Prostate gland (tissue), 2 donors: ENCODE measurements around the gene MDH1. TPM values are rescaled to one million over a fixed set of nuclear protein-coding genes. Genes with fewer than 3 reads are reported as not detected.
A peak's percentile ranks its signal among the peaks of the same experiment; 100 is the strongest.

Experiments used
- DNase-seq: peaks from one replicate; pipeline ENCODE4 v3.0.0-alpha.2; 2019; ENCODE audit warnings: low spot score
- H3K27ac ChIP-seq, 2 donors: fragments of 200-600 bp; sonication (generic); 2 replicates each; pipeline ENCODE4 v1.5.1; 2017 to 2019
- H3K27me3 ChIP-seq: fragments of 200-600 bp; sonication (generic); replicated peaks from 2 replicates; pipeline ENCODE4 v1.5.1; 2019; ENCODE audit not compliant: insufficient read depth
- H3K36me3 ChIP-seq, 2 donors: fragments of 200-600 bp; sonication (generic); 1 replicate in 1 of 2; 2 replicates in 1 of 2; pipeline versions ENCODE4 v1.5.1 to v1.8.1; 2017 to 2019
- H3K4me1 ChIP-seq: fragments of 200-600 bp; sonication (generic); replicated peaks from 2 replicates; pipeline ENCODE4 v1.5.1; 2019
- H3K4me3 ChIP-seq, 2 donors: fragments of 200-600 bp; sonication (generic); 2 replicates each; pipeline ENCODE4 v1.5.1; 2017 to 2019
- H3K9me3 ChIP-seq: fragments of 200-600 bp; sonication (generic); 2 replicates; pipeline ENCODE4 v1.5.1; 2017
- POLR2A ChIP-seq: fragments of 450-650 bp; IDR thresholded peaks from one replicate; pipeline ENCODE4 v1.6.1; 2016; ENCODE audit warnings: antibody characterized with exemption, mild to moderate bottlenecking
- POLR2AphosphoS5 ChIP-seq: sonication (generic); formaldehyde crosslinking; IDR thresholded peaks from one replicate; pipeline ENCODE4 v1.6.1; 2017; ENCODE audit warnings: antibody characterized with exemption
- WGBS: methylation state at CpG from one replicate; pipeline ENCODE4 v1.1.5; 2018; 5-methylcytosine and 5-hydroxymethylcytosine counted together
- intact Hi-C: fragments of 100-400 bp; cut with DNase I; formaldehyde crosslinking; loops from one replicate; pipeline ENCODE4 v1.14.2; 2022
- total RNA-seq, 2 donors: library from RNA; depleted of rRNA; stranded (reverse); fragments of >200 nt; gene quantifications; one replicate each; pipeline ENCODE4 v1.1.0, GENCODE V29; 2016
- TF ChIP-seq, protein P1 (sequence below), 4 experiments: fragments of 200-600 bp in 2 of 4; fragments of 450-650 bp in 2 of 4; sonication (generic) in 2 of 4; IDR thresholded peaks; 1 replicate in 3 of 4; 2 replicates in 1 of 4; pipeline ENCODE4 v1.5.1; 2016 to 2019; ENCODE audit warnings: antibody characterized with exemption in 4 of 4, mild to moderate bottlenecking in 2 of 4, moderate library complexity in 2 of 4

MDH1 gene
- 100 to 1,000 TPM; 120 to 160 TPM for total RNA-seq

DNA sequence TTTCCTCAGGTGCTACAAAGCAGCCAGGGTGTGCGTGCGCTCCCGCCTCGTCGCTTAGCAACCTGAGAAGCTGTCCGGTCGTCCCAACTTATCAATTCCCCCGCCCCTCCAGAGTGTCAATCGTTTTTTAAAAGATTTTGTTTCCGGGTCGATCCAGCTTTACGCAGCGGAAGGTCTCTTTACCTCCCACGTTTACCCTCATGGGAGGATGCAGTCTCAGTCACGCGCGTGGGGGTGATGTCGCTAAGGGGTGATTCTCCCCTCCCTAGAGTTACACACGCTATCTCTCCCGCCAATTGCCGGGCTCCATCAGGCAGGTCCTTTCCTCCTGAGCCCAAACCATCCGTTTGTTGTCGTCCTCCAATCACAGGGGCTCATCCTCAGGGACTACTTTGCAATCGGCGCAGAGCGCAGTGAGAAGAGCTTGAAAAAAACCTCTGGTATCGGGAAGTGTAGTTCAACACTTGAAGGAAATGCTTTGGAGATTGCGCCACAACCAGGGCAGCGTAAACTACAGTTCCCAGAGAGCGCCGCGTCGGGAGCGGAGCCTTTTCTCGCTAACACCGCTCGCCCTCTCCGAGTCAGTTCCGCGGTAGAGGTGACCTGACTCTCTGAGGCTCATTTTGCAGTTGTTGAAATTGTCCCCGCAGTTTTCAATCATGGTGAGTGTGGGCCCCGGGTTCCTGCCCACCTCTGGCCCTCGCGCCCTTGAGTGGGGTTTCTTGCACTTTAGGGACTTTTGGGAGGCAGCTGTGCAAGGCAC lies at the start of gene MDH1, which contains the start of gene WDPCP:
MDH1 (plus strand) TSS at position 579 of the 763 bp plus-strand sequence; CDS start at position 660, 81 bp downstream.
WDPCP (minus strand) TSS at position 93 of the 763 bp plus-strand sequence. CDS start 206 bp downstream, outside the sequence.
- WGBS = 0% methylated on average over 44 of the region's 44 CpGs
- Histone ChIP-seq H3K27me3 (no peaks in the 10 kb centered on the region), H3K27ac (peak within 1 kb of the TSS; percentile 82 to 85), H3K4me3 (peak within 1 kb of the TSS; percentile 77 to 80), H3K9me3 (no peaks in the 10 kb centered on the region), H3K36me3 (no peaks in the 10 kb centered on the region), H3K4me1 (no peaks in the 10 kb centered on the region)
- intact Hi-C loops = no loop called here
- peak; percentile 62 for TF ChIP-seq POLR2A
- TF ChIP-seq, protein P1, sequence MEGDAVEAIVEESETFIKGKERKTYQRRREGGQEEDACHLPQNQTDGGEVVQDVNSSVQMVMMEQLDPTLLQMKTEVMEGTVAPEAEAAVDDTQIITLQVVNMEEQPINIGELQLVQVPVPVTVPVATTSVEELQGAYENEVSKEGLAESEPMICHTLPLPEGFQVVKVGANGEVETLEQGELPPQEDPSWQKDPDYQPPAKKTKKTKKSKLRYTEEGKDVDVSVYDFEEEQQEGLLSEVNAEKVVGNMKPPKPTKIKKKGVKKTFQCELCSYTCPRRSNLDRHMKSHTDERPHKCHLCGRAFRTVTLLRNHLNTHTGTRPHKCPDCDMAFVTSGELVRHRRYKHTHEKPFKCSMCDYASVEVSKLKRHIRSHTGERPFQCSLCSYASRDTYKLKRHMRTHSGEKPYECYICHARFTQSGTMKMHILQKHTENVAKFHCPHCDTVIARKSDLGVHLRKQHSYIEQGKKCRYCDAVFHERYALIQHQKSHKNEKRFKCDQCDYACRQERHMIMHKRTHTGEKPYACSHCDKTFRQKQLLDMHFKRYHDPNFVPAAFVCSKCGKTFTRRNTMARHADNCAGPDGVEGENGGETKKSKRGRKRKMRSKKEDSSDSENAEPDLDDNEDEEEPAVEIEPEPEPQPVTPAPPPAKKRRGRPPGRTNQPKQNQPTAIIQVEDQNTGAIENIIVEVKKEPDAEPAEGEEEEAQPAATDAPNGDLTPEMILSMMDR (IDR thresholded peaks at IDR 0.05) = no peak
- TF ChIP-seq POLR2AphosphoS5 = peak; percentile 97
- DNase-seq = peak; percentile 96

DNA sequence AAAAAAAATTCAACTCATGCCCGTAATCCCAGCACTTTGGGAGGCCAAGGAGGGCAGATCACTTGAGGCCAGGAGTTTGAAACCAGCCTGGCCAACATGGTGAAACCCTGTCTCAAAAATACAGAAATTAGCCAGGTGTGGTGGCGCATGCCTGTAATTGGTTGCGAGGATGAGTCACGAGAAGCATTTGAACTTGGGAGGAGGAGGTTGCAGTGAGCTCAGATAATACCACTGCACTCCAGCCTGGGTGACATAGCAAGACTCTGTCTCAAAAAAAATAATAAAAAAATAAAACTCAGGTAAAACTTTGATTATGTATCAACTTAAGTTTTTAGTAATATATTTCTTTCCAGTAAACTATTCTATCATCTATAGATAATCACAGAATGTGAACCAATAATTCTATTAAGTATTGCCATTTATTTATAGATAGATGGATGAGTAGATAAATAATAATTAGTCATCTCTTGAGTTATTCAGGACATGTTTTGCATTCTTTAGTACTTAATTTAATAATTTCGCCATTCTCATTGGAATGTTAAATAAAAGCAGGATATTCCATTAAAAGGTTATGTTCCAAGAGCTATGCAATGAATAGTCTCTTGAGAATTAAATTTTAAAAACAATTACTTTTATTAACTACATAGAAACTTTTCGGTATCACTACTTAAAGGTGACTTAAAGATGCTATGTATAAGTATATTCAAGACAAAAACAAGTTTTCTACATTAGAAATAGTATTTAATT lies 49.2 kb upstream of the MDH1 start:
- Histone ChIP-seq H3K36me3 (no peaks in the 10 kb centered on the region), H3K9me3 (no peaks in the 10 kb centered on the region), H3K27me3 (no peaks in the 10 kb centered on the region), H3K4me1 (no peaks in the 10 kb centered on the region), H3K4me3 (no peak overlapping the region), H3K27ac (no peak overlapping the region)
- intact Hi-C loops = no loop called here
- TF ChIP-seq POLR2AphosphoS5 (no peak), POLR2A (no peak)
- TF ChIP-seq, protein P1 (IDR thresholded peaks at IDR 0.05) = no peak
- no peak for DNase-seq
- 95% methylated on average over 6 of the region's 6 CpGs for WGBS

DNA sequence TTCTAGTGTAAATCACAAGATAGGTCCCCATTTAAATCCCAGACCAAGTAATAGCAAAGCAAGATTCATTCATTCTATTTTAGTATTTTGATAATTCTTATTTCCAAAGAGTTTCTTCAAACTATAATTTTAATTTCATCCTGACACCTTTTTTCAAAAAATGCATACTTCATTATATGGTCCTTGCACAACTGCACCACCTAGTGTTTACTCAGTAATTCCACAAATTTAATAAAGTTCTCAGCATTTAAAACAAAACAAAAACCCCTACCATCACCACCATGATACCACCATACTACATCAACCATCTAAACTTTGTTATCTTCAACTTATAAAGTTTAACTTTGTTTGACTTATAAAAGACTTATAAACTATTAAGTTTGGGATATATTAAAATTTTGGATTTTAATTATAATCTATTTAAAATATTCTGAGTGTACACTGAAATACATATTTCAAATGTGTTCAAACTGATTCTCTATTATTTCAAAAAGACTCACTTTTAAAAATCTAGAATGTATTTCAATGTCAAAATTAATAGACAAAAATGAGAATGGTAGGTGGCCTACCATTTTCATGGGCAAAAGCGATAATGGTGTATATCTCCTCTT lies 44.6 kb upstream of the MDH1 start:
- TF ChIP-seq POLR2AphosphoS5 (no peak), POLR2A (no peak)
- TF ChIP-seq, protein P1 (IDR thresholded peaks at IDR 0.05) = peak in 2 of 4 experiments; percentile 18 to 38
- Histone ChIP-seq H3K27me3 (no peaks in the 10 kb centered on the region), H3K4me1 (no peaks in the 10 kb centered on the region), H3K4me3 (no peak overlapping the region), H3K9me3 (no peaks in the 10 kb centered on the region), H3K36me3 (no peaks in the 10 kb centered on the region), H3K27ac (no peak overlapping the region)
- 100% methylated on average over 1 of the region's 1 CpG for WGBS
- no peak for DNase-seq
- intact Hi-C loops = no loop called here

DNA sequence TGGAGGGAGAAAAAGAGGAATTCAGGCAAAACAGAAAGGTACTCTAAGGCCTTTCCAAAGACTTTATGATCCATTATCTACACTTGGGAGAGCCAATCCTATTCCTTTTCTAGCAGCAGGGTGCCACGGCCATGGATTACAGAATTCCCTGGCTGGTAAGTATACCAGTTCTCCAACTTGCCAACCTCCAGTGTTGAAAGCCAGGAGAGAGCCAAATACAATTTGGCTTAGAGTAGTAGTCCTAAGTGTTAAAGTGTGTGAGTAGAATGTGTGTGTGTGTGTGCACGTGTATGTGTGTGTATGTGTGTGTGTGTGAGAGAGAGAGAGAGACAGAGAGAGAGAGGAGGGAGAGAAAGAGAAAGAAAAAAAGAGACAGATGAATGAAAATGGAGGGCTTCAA lies 43.7 kb upstream of the MDH1 start:
- TF ChIP-seq, protein P1 (IDR thresholded peaks at IDR 0.05) = no peak
- TF ChIP-seq POLR2A (no peak), POLR2AphosphoS5 (no peak)
- Histone ChIP-seq H3K27ac (no peak overlapping the region), H3K36me3 (no peaks in the 10 kb centered on the region), H3K27me3 (no peaks in the 10 kb centered on the region), H3K4me1 (no peaks in the 10 kb centered on the region), H3K4me3 (no peak overlapping the region), H3K9me3 (no peaks in the 10 kb centered on the region)
- intact Hi-C loops = no loop called here
- WGBS = 87% methylated on average over 2 of the region's 2 CpGs
- no peak for DNase-seq
